NCI-H2196 treated with DMSO at 0.1 percent for 48 hours (cell line): Measurements from ENCODE around the gene GRAMD4.

ENCODE experiments used
- DNase-seq: peaks from one replicate; lab custom pipeline; 2025; ENCODE audit not compliant: unreplicated experiment; lab: John Stamatoyannopoulos, UW

GRAMD4 gene

DNA sequence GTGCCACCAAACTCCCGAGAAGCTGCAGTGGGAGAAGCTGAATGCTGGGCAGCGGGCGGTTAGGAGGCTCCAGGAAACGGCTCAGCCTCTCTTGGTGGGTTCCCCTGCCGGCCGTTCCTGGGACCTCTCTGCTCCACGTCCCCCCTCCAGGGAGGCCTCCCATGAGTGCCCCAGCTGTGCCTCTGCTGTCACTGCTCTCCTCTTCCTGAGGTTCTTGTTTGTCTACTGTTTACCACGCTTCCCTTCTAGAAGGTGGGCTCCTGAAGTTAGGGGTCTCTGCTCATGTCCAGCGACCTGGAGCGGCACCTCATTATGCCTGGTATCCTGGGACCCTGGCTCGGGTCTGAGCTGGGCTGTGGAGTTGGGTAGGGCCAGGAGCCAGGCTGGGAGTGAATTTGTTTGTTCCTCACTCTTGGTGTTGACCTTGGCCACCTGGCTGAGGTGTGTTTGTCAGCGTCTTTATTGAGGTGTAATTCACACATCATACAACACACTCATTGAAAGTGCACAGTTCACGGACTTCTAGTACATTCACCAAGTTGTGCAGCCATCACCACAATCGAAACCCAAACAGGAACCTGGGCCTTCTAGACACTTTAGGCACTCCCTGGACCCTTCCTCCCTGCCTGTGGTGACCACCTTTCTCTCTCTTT, 37.8 kb upstream of the GRAMD4 start:
- DNase-seq, result no peak

GRCh38 chr22:46583571-46583970, 36.6 kb upstream of the GRAMD4 start:
- no peak for DNase-seq

GRCh38 chr22:46584081-46584921, 35.9 kb upstream of the GRAMD4 start:
- no peak for DNase-seq

GRCh38 chr22:46585340-46586122, 34.7 kb upstream of the GRAMD4 start:
- DNase-seq, result no peak

- DNase-seq, result no peak
Measured at GRCh38 chr22:46586123-46586519, 34.1 kb upstream of the GRAMD4 start.

GRCh38 chr22:46586531-46587011, 33.6 kb upstream of the GRAMD4 start:
- DNase-seq, result no peak

DNA sequence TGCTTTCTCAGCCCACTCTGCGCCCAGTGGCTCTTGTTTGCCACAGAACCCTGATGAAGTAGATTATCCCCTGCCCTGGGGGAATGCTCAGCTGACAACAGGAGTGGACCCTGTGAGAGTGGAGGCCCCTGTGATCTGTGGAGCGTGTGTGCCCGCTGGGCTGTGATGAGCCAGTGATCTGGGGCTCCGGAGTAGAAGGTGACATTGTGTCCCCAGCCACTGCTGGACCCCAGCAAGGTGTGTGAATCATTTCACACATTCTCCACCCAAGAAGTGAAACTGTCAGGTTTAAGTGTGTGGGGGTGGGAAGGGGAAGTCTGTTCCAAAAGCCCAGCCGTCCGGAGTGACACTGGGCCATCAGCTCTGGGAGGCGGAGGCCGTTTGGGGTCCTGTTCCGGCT, 33.1 kb upstream of the GRAMD4 start:
- no peak for DNase-seq

- no peak for DNase-seq
Measured at GRCh38 chr22:46587492-46588278, 32.5 kb upstream of the GRAMD4 start.

DNA sequence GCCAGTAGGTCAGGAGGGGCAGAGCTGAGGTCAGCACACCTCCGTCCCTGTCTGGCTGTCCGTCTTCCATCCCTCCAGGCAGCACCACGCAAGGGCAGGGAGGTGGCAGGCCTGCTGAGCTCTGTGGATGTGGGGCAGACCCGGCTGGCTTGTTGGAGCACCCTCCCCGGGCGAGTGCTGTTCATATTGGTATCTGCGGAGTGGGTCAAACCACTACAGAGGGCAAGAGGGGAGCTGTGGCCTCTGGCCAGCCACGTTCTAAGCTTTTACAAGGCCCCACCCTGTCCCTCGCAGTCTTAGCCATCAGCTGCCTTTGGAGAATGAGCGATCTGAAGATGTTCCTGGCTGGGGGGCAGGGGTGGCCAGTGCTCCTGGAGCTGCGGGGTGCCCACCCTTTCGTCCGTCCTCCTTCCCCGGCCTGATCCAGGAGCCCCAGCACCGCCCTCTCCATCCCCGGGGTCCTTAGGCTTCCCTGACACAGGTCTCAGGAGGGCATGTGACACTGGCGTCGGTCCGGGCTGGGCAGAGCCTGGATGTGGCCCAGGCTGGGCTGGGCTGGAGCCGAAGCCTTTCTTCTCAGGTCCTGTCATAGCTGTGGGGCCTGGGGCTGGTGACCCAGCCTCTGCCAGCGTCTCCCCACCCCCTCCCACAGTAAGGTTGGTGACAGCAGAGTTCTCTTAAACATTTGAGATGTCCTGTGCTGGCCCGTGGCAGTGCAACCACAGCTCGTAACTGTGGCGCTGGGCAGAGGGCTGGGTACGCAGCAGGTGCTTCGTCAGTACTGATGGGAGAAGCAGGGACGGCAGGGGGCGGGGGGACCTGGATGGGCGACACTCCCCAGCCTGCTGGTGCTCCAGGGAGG, 31.7 kb upstream of the GRAMD4 start:
- no peak for DNase-seq

DNA sequence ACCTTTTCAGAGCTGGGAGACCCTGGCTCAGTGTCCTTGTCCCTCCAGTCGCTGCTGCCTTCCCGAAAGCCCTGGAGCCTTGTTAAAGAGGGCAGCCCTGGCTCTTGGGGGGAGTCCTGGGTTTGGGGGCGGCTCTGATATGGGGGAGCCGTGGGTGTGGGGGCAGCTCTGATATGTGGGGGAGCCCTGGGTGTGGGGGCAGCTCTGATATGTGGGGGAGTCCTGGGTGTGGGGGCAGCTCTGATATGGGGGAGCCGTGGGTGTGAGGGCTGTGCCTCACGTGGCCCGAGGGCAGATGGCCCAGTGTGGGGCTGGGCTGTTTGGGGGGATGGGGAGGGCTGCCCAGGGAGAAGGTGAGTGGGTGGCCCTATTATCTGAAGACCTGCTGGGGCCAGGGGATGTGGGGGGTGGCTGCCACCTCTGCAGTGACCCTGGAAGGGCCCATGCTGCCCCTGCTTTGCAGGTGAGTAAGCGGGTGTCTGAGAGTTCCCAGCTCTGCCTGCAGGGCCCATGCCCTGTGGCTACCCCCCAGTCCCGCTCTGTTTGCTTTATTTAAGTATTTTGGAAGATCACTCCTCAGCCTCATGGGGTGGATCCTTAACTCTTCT, 30.9 kb upstream of the GRAMD4 start:
- DNase-seq, result no peak

DNA sequence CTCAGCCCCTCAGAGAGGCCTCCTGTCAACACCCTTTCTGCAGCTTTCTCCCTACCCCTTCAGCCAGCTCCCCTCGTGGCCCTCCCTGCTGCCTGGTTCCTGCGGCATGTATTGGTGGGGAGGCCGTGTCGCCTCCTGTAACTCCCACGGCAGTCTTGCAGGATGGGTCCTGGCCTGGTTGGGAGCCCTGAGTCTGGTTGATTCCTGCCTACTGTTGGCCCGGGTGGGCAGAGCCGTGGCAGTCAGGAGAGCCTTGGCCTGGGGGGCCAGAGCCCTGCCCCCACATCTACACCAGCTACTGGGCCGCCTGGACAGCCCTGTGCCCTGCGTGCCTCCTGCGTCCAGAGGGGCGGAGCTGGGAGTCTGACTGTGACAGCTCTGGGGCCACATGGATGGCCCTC, 30.3 kb upstream of the GRAMD4 start:
- no peak for DNase-seq

GRCh38 chr22:46590334-46590733, 29.9 kb upstream of the GRAMD4 start:
- no peak for DNase-seq

DNA sequence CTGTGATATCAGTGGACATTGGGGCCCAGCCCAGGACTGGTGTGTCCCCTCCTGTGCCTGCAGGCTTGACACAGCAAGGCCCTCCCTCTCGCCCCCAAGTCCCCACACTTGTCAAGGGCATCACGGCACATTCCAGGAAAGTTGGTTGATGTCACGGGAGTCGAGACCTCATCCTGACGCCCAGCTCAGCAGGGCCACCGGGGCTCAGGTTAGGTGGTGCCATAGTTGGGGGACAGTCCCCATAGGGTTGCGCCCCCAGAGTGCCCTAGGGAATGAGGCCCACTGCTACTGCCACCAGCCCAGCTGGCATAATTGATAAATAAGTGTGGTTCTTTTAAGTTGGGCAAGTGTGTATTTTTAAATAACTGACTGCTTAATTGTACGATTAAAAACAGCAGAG, 28.3 kb upstream of the GRAMD4 start:
- no peak for DNase-seq

DNA sequence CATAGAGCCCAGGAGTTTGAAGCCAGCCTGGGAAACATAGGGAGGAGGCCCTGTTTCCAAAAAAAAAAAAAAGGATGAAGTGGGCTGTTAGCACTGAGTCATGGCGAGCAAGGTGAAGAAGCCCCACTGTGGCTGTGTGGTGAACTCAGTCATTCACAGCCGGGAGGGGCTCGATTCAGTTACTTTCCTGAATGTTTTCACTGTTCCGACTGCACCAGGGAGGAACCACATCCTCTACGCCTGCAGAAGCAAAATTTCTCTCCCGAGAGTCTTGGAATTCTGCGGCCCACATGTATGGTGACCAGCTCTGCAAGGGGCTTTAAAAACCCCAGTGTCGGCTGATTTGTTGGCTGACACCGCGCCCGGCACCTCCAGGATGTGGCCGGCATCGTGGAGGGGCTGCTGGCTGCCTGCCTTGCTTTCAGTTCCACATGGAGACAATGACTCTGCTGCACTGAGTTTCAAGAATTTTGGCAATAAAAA, 27.8 kb upstream of the GRAMD4 start:
- no peak for DNase-seq

- no peak for DNase-seq
Measured at GRCh38 chr22:46593211-46593681, 26.9 kb upstream of the GRAMD4 start.

DNA sequence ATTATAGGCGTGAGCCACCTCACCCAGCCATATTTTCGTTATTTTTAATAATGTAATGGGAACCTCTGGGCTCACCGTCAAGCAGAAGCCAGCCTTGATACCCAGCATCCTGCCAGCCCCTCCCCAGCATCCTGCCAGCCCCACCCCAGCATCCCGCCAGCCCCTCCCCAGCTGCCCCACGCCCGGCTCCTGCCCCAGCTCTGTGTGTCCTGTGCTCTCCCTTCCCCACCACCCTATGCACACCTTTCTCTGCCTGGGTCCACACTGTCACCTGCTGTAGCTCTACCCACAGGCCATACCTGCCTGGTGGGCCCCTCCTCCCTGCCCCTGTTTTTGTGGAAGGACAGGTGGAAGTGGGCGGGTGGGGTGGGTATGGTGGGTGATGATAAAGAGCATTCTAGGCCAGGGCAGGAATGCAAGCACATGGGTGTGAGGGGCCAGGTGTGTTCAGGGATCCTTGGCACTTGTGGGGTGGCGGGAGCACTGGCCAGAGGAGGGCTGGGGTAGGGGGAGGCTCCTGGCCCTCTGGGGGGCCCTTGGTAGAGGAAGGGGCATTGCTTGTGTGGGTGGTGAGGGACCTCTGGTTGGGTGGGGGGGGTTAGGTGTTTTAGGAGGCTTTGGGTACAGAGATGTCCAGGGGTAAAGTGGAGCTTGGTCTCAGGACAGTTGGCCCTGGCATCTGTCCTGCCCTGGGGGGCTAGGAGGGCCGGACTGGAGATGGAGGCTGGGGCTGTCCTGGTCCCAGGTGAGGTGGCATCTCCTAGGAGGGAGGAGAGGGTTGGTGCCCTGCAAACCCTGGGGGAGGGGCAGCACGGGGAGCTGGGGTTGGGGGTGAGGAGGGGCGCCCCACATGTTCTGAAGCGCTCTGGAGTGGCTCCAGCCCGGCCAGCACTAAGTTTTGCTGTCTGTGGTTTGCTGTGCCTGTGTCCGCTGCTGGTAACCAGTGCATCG, 25.9 kb upstream of the GRAMD4 start:
- DNase-seq, result no peak

DNA sequence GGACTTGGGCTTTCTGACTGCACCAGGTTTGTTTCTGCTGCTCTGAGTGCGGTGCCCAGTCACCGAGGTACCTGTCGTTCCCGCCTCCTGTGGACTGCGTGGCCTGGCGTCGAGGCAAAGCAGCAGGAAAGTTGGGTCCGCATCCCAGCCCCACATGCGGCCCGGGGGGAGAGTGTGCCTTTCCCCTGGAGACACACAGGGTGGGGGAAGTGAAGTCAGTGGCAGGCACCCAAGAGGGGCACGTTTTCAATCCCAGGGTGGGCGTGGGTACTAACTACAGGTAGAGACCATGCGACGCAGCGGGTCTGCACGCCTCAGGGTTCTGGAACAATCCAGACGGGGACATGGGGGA, 25.3 kb upstream of the GRAMD4 start:
- no peak for DNase-seq

DNA sequence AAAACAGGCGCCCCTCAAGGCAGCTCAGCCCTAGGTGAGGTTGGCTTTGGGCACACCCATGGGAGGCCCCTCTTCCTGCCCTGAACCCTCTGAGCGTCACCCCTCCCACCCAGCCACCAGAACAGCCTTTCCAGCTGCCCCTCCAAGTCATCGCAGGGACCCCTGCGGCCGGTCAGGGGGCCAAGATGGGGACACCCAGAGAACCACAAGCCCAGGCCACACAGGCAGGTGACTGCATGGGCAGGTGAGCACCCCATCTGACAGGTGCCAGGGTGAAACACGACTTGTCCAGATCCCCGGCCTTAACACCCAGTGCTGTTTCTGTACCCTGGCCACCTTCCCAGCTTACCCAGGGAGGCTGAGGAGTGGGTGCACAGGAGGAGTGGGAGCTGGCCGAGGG, 24.6 kb upstream of the GRAMD4 start:
- DNase-seq, result no peak
